Endothelial cell of umbilical vein (primary cell): ENCODE measurements around the gene PROX1. TPM values are rescaled to one million over a fixed set of nuclear protein-coding genes. Genes with fewer than 3 reads are reported as not detected.

Source experiments
- BruUV-seq: library from RNA; stranded (reverse); fragments of 400-500 nt; replicated peaks from 2 replicates; lab custom pipeline; 2021; lab: Mats Ljungman, UMichigan
- CTCF ChIA-PET: fragments of 300-600, 350-600 bp; sonication (Branson Sonifier 250); formaldehyde crosslinking; loops from one replicate; lab custom pipeline; 2021; ENCODE audit warnings: antibody characterized with exemption, inconsistent platforms; lab: Charles Lee
- POLR2A ChIA-PET: fragments of 300-600, 350-600 bp; sonication (Branson Sonifier 250); formaldehyde crosslinking; loops from one replicate; lab custom pipeline; 2021; ENCODE audit warnings: antibody characterized with exemption, inconsistent platforms; lab: Charles Lee
- DNase-seq: peaks from one replicate; pipeline ENCODE4 v3.0.0-alpha.2; 2011; ENCODE audit warnings: low read depth, low spot score
- FAIRE-seq: peaks from 2 replicates; lab custom pipeline; 2011; peaks lifted over from hg19 to GRCh38; lab: Jason Lieb, UNC
- H2AFZ ChIP-seq: 2 replicates; pipeline ENCODE4 v1.6.0; 2012; ENCODE audit warnings: low read depth, low read length, control low read depth, inconsistent platforms
- H3K27ac ChIP-seq: 2 replicates; pipeline ENCODE4 v1.5.1; 2011; ENCODE audit warnings: low read depth, mild to moderate bottlenecking, control low read depth, low read length, moderate library complexity; ENCODE audit not compliant: insufficient read depth
- H3K27me3 ChIP-seq, 2 experiments: 2 replicates each; pipeline versions ENCODE4 v1.6.0 to v1.6.1; 2011; ENCODE audit warnings: low read length in 2 of 2, mixed read lengths in 1 of 2; ENCODE audit not compliant: control insufficient read depth in 2 of 2, insufficient read depth in 2 of 2
- H3K36me3 ChIP-seq, 2 experiments: 2 replicates in 1 of 2; 3 replicates in 1 of 2; pipeline ENCODE4 v1.5.1; 2011; ENCODE audit warnings: low read length in 2 of 2, mild to moderate bottlenecking in 1 of 2, moderate library complexity in 1 of 2; ENCODE audit not compliant: control insufficient read depth in 2 of 2, insufficient read depth in 2 of 2; ENCODE audit errors: extremely low read depth in 1 of 2
- H3K4me1 ChIP-seq: 3 replicates; pipeline ENCODE4 v1.5.1; 2011; ENCODE audit warnings: mild to moderate bottlenecking, low read length; ENCODE audit not compliant: control insufficient read depth, insufficient read depth; ENCODE audit errors: extremely low read depth
- H3K4me2 ChIP-seq: 2 replicates; pipeline ENCODE4 v1.6.1; 2011; ENCODE audit warnings: low read length, control low read depth, mixed read lengths; ENCODE audit not compliant: insufficient read depth
- H3K4me3 ChIP-seq, 3 experiments: fragments of 200-600 bp in 1 of 3; sonication (generic), shearing (Covaris generic) in 1 of 3; replicated peaks in 1 of 3; 2 replicates each; pipeline ENCODE4 v1.5.1; 2011 to 2016; ENCODE audit warnings: control low read depth in 3 of 3, low read length in 3 of 3, mild to moderate bottlenecking in 2 of 3, inconsistent platforms in 1 of 3, low read depth in 1 of 3, moderate library complexity in 1 of 3; ENCODE audit not compliant: insufficient read depth in 1 of 3
- H3K79me2 ChIP-seq: 2 replicates; pipeline ENCODE4 v1.6.0; 2012; ENCODE audit warnings: low read length, inconsistent platforms; ENCODE audit not compliant: control insufficient read depth, insufficient read depth
- H3K9ac ChIP-seq: replicated peaks from 2 replicates; pipeline ENCODE3; 2011; ENCODE audit warnings: low read length, control low read depth; ENCODE audit not compliant: insufficient read depth; ENCODE audit errors: extremely low read depth
- H3K9me1 ChIP-seq: replicated peaks from 3 replicates; pipeline ENCODE4 v1.6.0; 2011; ENCODE audit warnings: mild to moderate bottlenecking, low read length; ENCODE audit not compliant: control insufficient read depth, insufficient read depth; ENCODE audit errors: extremely low read depth
- H3K9me3 ChIP-seq: replicated peaks from 2 replicates; pipeline ENCODE4 v1.5.1; 2012; ENCODE audit warnings: low read length, inconsistent platforms; ENCODE audit not compliant: control insufficient read depth, insufficient read depth
- H4K20me1 ChIP-seq: replicated peaks from 2 replicates; pipeline ENCODE3; 2011; ENCODE audit warnings: mild to moderate bottlenecking, low read length; ENCODE audit not compliant: control insufficient read depth, insufficient read depth; ENCODE audit errors: extremely low read depth
- EZH2 ChIP-seq: IDR thresholded peaks from 2 replicates; pipeline ENCODE4 v1.6.1; 2012; ENCODE audit warnings: borderline replicate concordance, low read depth, mild to moderate bottlenecking, moderate library complexity, low read length, inconsistent platforms; ENCODE audit not compliant: severe bottlenecking
- FOS ChIP-seq: IDR thresholded peaks from 2 replicates; pipeline ENCODE4 v1.6.1; 2011; ENCODE audit warnings: mild to moderate bottlenecking, low read length, moderate library complexity, borderline replicate concordance; ENCODE audit not compliant: insufficient read depth
- GATA2 ChIP-seq: IDR thresholded peaks from 2 replicates; pipeline ENCODE4 v1.7.0; 2011; ENCODE audit warnings: low read depth, mild to moderate bottlenecking, moderate library complexity, mixed read lengths, low read length; ENCODE audit not compliant: insufficient read length, insufficient read depth
- JUN ChIP-seq: IDR thresholded peaks from 2 replicates; pipeline ENCODE4 v1.6.1; 2011; ENCODE audit warnings: borderline replicate concordance, low read depth; ENCODE audit not compliant: insufficient read length, insufficient read depth
- MYC ChIP-seq: IDR thresholded peaks from one replicate; pipeline ENCODE4 v1.6.1; 2011; ENCODE audit warnings: mild to moderate bottlenecking, low read depth, low read length
- POLR2A ChIP-seq: IDR thresholded peaks from 2 replicates; pipeline ENCODE4 v1.6.1; 2012; ENCODE audit warnings: low read depth, mild to moderate bottlenecking, control low read depth, low read length
- POLR2AphosphoS5 ChIP-seq: IDR thresholded peaks from 2 replicates; pipeline ENCODE4 v1.6.1; 2012; ENCODE audit warnings: low read depth, mild to moderate bottlenecking, control low read depth, low read length, moderate library complexity; ENCODE audit not compliant: insufficient read depth
- dilution Hi-C: fragments of 300-500 bp; cut with MboI; formaldehyde crosslinking; loops from one replicate; pipeline ENCODE4 v1.15.0; 2019; ENCODE audit warnings: low sequenced_read_pairs; ENCODE audit not compliant: extremely low pct_ligation_motif_present
- intact Hi-C: fragments of 100-400 bp; cut with micrococcal nuclease; formaldehyde crosslinking; loops from one replicate; pipeline ENCODE4 v1.10.0; 2022
- polyA plus RNA-seq, 4 experiments: library from polyadenylated mRNA; depleted of rRNA in 3 of 4; stranded (reverse) in 3 of 4; unstranded in 1 of 4; fragments of >200 nt; gene quantifications; 2 replicates each; pipeline versions ENCODE4 v1.2.1 to v1.2.3, GENCODE V29; 2011 to 2012; ENCODE audit warnings: missing spikeins in 1 of 4
- total RNA-seq: library from RNA; stranded (reverse); gene quantifications from 2 replicates; pipeline ENCODE4 v1.2.3, GENCODE V29; 2021
- TF ChIP-seq, protein P1 (sequence below): IDR thresholded peaks from 2 replicates; pipeline ENCODE4 v1.6.1; 2011; ENCODE audit not compliant: insufficient read depth, insufficient read length
- TF ChIP-seq, protein P2 (sequence below), 2 donors: IDR thresholded peaks; 1 replicate in 1 of 2; 2 replicates in 1 of 2; pipeline ENCODE4 v1.5.1; 2011; ENCODE audit warnings: low read length in 2 of 2, mild to moderate bottlenecking in 2 of 2, moderate library complexity in 2 of 2, control low read depth in 1 of 2, inconsistent platforms in 1 of 2, low read depth in 1 of 2; ENCODE audit not compliant: insufficient read depth in 1 of 2; ENCODE audit errors: extremely low read depth in 1 of 2

Gene PROX1
- total and polyA plus RNA-seq, 2 donors (not counting 3 experiments of a cell fraction or from before 2014, with no cell fraction given), result 2.2 to 4.0 TPM

DNA sequence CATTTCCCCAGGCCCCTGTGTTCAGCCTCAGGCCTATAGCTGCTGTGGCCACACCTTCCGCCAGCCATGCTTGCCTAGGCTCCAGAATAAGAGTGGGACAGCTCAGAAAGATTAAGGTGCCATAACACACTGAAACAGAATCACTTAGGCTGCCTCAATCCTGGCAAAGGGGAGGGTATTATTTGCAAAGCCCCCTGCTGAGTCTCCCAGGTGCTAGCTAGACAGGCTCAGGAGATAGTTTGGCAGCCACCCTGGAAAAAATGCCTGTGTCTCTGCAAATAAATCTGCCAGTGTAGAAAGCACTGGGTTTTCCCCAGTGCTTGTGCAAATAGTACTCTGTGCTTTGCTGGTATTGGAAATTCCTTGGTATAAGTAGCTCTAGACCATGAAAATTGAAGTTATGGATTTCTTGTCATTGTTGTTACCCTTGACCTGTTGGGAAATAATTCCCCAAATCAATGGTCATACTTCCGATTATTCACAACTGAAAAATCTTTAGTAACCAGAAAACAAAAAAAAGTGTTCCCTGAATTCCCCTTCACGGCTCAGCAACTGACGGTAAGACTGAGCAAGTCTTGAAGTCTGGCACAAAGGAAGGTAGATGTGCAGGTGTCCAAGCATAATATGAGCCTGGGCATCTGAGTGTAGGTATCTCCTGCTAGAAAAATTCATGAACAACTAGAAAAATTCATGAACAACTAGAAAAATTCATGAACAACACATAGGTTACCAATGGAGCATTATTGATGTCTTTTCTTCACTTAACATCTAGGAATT lies 56.9 kb downstream of the PROX1 start:
- dilution Hi-C loops, result no loop called here
- no peaks in the 10 kb centered on the region for H3K79me2 ChIP-seq
- no peak overlapping the region for H3K27ac ChIP-seq
- H3K4me2 ChIP-seq, result no peak overlapping the region
- intact Hi-C loops, result no loop called here
- H3K36me3 ChIP-seq, result no peaks in the 10 kb centered on the region
- no peak for DNase-seq
- no peak overlapping the region for H3K4me3 ChIP-seq
- H2AFZ ChIP-seq, result no peak overlapping the region
- TF ChIP-seq POLR2AphosphoS5, result no peak
- TF ChIP-seq, protein P1, sequence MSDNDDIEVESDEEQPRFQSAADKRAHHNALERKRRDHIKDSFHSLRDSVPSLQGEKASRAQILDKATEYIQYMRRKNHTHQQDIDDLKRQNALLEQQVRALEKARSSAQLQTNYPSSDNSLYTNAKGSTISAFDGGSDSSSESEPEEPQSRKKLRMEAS, result no peak
- TF ChIP-seq, protein P2, sequence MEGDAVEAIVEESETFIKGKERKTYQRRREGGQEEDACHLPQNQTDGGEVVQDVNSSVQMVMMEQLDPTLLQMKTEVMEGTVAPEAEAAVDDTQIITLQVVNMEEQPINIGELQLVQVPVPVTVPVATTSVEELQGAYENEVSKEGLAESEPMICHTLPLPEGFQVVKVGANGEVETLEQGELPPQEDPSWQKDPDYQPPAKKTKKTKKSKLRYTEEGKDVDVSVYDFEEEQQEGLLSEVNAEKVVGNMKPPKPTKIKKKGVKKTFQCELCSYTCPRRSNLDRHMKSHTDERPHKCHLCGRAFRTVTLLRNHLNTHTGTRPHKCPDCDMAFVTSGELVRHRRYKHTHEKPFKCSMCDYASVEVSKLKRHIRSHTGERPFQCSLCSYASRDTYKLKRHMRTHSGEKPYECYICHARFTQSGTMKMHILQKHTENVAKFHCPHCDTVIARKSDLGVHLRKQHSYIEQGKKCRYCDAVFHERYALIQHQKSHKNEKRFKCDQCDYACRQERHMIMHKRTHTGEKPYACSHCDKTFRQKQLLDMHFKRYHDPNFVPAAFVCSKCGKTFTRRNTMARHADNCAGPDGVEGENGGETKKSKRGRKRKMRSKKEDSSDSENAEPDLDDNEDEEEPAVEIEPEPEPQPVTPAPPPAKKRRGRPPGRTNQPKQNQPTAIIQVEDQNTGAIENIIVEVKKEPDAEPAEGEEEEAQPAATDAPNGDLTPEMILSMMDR (IDR thresholded peaks at IDR 0.05; ENCODE audit: extremely low read depth in 1 of 2, insufficient read depth in 1 of 2, low read depth in 1 of 2, low read length in 2 of 2), result no peak
- no peak for TF ChIP-seq MYC
- TF ChIP-seq FOS, result no peak
- TF ChIP-seq GATA2, result no peak
- no peak for TF ChIP-seq EZH2
- TF ChIP-seq JUN, result no peak
- no peak for TF ChIP-seq POLR2A
- no peaks in the 10 kb centered on the region for H4K20me1 ChIP-seq
- H3K4me1 ChIP-seq, result no peaks in the 10 kb centered on the region
- POLR2A ChIA-PET, result no interaction called here
- H3K9me3 ChIP-seq, result no peaks in the 10 kb centered on the region
- no TSS peak for BruUV-seq
- CTCF ChIA-PET, result interaction anchor here (1.1 kb wide), 1 partner anchor 9 kb away, joined by 3 read pairs; no protein-coding TSS in a partner anchor
- no peak for FAIRE-seq
- H3K9me1 ChIP-seq, result no peaks in the 10 kb centered on the region
- no peak overlapping the region for H3K9ac ChIP-seq
- no peaks in the 10 kb centered on the region for H3K27me3 ChIP-seq
